ENCODE data around the gene MUC2. TPM values are rescaled to one million over a fixed set of nuclear protein-coding genes. Genes with fewer than 3 reads are reported as not detected.

Gene MUC2
- total and polyA plus RNA-seq, 2 of the 13 experiments (the other 11 are each of a cell fraction or from before 2014, with no cell fraction given): not detected

- no peak for TF ChIP-seq CTCF (CRISPR knock-in tag; IDR thresholded peaks at IDR 0.05)
- TF ChIP-seq ZNF746 (CRISPR knock-in tag; IDR thresholded peaks at IDR 0.05): no peak
- TF ChIP-seq HNRNPL (IDR thresholded peaks at IDR 0.05; ENCODE audit: low read depth, low read length): no peak
- no peak for TF ChIP-seq HOMEZ (CRISPR knock-in tag; IDR thresholded peaks at IDR 0.05; ENCODE audit: low read depth)
- no peak for TF ChIP-seq ZNF296 (CRISPR knock-in tag; conservative IDR thresholded peaks at IDR 0.05)
- no peak for TF ChIP-seq FOXK2 (IDR thresholded peaks at IDR 0.05)
- no peak for TF ChIP-seq GATAD2A (CRISPR knock-in tag; IDR thresholded peaks at IDR 0.05)
- no peak for TF ChIP-seq DMTF1 (CRISPR knock-in tag; IDR thresholded peaks at IDR 0.05)
- no peak for TF ChIP-seq MXD3 (CRISPR knock-in tag; IDR thresholded peaks at IDR 0.05)
- TF ChIP-seq ZBTB14 (CRISPR knock-in tag; IDR thresholded peaks at IDR 0.05): no peak
- TF ChIP-seq NR2F2 (IDR thresholded peaks at IDR 0.05; ENCODE audit: borderline replicate concordance, low read depth): no peak
- no peak for TF ChIP-seq ZNF75D (CRISPR knock-in tag; IDR thresholded peaks at IDR 0.05; ENCODE audit: borderline replicate concordance)
- TF ChIP-seq ETV6 (CRISPR knock-in tag; conservative IDR thresholded peaks at IDR 0.05): no peak
- no peak for TF ChIP-seq SP4 (CRISPR knock-in tag; IDR thresholded peaks at IDR 0.05)
Measured at GRCh38 chr11:1027483-1028290, 47.0 kb upstream of the MUC2 start (continued).

Data from HepG2 (cell line).